ENCODE data around the gene LRRC72.
"Not testable (repeated sequence)": the region's sequence is repeated elsewhere in the genome, so short reads cannot be mapped to it uniquely, and the experiment has no call there.

The LRRC72 gene

DNA sequence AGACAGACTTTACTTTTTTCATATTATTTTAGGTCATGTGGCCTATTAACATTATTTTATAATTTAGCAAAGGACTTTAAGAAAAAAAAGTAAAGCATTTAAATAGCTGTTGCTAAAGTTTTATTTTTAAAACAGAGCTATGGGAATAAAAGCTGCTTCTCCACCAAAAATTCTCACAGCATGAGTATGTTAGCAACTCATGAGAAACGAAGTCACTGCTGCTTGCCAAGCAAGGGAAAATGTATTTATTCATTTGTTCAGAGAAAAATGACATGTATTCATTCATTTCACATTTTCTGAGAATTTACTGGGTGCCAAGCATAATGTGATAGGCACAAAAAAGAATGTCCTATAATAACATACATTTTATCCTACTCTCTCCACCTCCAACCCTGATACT is 5.1 kb downstream of the LRRC72 start:
- TF ChIP-seq, protein P1, sequence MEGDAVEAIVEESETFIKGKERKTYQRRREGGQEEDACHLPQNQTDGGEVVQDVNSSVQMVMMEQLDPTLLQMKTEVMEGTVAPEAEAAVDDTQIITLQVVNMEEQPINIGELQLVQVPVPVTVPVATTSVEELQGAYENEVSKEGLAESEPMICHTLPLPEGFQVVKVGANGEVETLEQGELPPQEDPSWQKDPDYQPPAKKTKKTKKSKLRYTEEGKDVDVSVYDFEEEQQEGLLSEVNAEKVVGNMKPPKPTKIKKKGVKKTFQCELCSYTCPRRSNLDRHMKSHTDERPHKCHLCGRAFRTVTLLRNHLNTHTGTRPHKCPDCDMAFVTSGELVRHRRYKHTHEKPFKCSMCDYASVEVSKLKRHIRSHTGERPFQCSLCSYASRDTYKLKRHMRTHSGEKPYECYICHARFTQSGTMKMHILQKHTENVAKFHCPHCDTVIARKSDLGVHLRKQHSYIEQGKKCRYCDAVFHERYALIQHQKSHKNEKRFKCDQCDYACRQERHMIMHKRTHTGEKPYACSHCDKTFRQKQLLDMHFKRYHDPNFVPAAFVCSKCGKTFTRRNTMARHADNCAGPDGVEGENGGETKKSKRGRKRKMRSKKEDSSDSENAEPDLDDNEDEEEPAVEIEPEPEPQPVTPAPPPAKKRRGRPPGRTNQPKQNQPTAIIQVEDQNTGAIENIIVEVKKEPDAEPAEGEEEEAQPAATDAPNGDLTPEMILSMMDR (IDR thresholded peaks at IDR 0.05): no peak
- DNase-seq: no peak
- Mint-ChIP-seq H3K4me1 (no peaks in the 10 kb centered on the region), H3K4me3 (no peak overlapping the region), H3K27me3 (ENCODE audit: low read depth, poor library complexity) (no peaks in the 10 kb centered on the region), H3K36me3 (ENCODE audit: low read depth) (no peaks in the 10 kb centered on the region), H3K9me3 (no peaks in the 10 kb centered on the region), H3K27ac (no peak overlapping the region)

DNA sequence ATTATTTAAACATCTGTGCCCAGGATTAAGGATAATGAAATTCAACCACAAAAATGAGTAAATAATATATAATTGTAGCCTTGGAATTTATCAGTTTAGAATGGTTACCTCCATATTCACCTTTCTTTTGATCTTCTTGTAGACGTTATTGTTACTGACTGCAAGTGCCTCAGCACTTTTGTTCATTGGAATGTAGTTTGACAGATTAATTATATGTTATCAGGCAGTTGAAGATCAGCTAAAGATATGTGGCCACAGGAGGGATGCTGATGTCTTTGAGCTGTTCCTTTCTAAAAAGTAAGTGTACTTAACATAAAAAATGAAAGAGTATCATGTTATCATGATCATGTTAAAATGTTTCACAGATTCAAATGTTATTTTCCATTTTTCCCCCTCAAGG is 5.6 kb downstream of the LRRC72 start:
- Mint-ChIP-seq H3K36me3 (ENCODE audit: low read depth) (no peaks in the 10 kb centered on the region), H3K27me3 (ENCODE audit: low read depth, poor library complexity) (no peaks in the 10 kb centered on the region), H3K4me3 (no peak overlapping the region), H3K27ac (no peak overlapping the region), H3K9me3 (no peaks in the 10 kb centered on the region), H3K4me1 (no peaks in the 10 kb centered on the region)
- DNase-seq: no peak
- TF ChIP-seq, protein P1 (IDR thresholded peaks at IDR 0.05): no peak

DNA sequence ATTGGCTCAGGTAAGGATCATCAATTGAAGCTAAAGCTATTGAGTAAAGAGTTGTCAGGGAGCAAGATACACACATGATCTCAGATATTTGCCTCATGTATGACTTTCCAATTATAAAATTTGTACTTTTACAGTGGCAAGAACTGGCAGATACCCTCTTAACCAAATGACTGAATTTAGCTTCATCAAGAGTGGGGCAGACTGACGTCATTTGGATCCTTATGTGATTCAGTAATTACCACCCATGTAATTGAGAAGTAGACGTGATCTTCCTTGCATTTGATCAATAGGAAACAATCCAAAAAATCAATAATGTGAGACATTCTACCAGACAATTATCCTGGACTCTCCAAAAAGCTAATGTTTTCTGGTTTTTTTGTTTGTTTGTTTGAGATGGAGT is 8.9 kb downstream of the LRRC72 start:
- peaks cover 4% of the 10 kb centered on the region for H3K9me3 Mint-ChIP-seq
- TF ChIP-seq, protein P1 (IDR thresholded peaks at IDR 0.05): no peak
- no peaks in the 10 kb centered on the region for H3K36me3 Mint-ChIP-seq (ENCODE audit: low read depth)
- no peak overlapping the region for H3K4me3 Mint-ChIP-seq
- no peaks in the 10 kb centered on the region for H3K4me1 Mint-ChIP-seq
- H3K27ac Mint-ChIP-seq: no peak overlapping the region
- peaks cover 4% of the 10 kb centered on the region for H3K27me3 Mint-ChIP-seq (ENCODE audit: low read depth, poor library complexity)
- DNase-seq: no peak

DNA sequence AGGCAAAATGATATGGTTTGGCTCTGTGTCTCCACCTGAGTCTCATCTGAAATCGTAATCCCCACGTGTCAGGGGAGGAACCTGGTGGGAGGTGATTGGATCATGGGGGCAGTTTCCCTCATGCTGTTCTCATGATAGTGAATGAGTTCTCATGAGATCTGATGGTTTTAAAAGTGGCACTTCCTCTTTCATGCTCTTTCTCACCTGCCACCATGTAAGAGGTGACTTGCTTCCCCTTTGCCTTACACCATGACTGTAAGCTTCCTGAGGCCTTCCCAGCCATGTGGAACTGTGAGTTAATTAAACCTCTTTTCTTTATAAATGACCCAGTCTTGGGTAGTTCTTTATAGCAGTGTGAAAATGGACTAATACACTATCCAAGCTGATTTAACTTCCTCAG is 13.9 kb downstream of the LRRC72 start:
- H3K9me3 Mint-ChIP-seq; H3K4me1 Mint-ChIP-seq; H3K27me3 Mint-ChIP-seq (ENCODE audit: low read depth, poor library complexity); H3K36me3 Mint-ChIP-seq (ENCODE audit: low read depth); H3K4me3 Mint-ChIP-seq; H3K27ac Mint-ChIP-seq; DNase-seq: not testable (repeated sequence)

DNA sequence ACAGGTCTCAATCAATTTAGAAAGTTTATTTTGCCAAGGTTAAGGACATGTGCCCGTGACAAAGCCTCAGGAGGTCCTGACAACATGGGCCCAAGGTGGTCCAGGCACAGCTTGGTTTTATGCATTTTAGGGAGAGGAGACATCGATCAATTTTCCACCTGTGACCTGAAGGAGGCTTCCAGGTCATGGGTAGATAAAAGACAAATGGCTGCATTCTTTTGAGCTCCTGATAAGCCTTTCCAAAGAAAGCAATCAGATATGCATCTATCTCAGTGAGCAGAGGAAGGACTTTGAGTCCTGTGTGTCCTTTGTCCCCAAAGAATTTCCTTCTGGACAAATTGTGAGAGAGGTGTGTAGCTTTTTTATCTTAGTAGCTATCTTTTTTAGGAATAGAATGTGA is 15.8 kb downstream of the LRRC72 start:
- H3K27me3 Mint-ChIP-seq (ENCODE audit: low read depth, poor library complexity): peaks cover 4% of the 10 kb centered on the region
- no peak for DNase-seq
- no peak overlapping the region for H3K27ac Mint-ChIP-seq
- H3K4me3 Mint-ChIP-seq: no peak overlapping the region
- no peaks in the 10 kb centered on the region for H3K36me3 Mint-ChIP-seq (ENCODE audit: low read depth)
- TF ChIP-seq, protein P1 (IDR thresholded peaks at IDR 0.05): no peak
- H3K9me3 Mint-ChIP-seq: peaks cover 4% of the 10 kb centered on the region
- H3K4me1 Mint-ChIP-seq: no peaks in the 10 kb centered on the region

DNA sequence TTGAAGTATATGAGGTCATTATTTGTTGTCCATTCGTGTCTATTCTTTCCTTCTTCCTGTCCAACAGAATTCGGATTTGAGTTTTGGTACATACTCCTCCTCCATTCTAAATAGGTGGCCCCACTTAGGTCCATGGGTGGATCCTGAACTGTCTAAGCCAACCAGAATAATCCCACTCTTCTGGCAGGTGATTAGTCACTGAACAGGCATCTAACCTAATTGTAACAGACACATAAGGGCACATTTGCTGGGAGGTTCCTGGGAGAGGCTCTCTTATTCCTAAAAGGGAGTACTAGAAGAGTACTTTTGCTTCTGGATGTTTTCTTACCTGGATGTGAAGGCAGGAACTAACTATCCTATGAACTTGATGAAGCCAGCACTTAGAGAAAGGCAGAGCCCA is 16.8 kb downstream of the LRRC72 start:
- DNase-seq: no peak
- Mint-ChIP-seq H3K27ac (no peak overlapping the region), H3K36me3 (ENCODE audit: low read depth) (no peaks in the 10 kb centered on the region), H3K27me3 (ENCODE audit: low read depth, poor library complexity) (peaks cover under 1% of the 10 kb centered on the region), H3K4me3 (no peak overlapping the region), H3K4me1 (no peaks in the 10 kb centered on the region), H3K9me3 (peaks cover 4% of the 10 kb centered on the region)
- TF ChIP-seq, protein P1 (IDR thresholded peaks at IDR 0.05): no peak
